ENCODE measurements around the gene MAP4K4.

The MAP4K4 gene

DNA sequence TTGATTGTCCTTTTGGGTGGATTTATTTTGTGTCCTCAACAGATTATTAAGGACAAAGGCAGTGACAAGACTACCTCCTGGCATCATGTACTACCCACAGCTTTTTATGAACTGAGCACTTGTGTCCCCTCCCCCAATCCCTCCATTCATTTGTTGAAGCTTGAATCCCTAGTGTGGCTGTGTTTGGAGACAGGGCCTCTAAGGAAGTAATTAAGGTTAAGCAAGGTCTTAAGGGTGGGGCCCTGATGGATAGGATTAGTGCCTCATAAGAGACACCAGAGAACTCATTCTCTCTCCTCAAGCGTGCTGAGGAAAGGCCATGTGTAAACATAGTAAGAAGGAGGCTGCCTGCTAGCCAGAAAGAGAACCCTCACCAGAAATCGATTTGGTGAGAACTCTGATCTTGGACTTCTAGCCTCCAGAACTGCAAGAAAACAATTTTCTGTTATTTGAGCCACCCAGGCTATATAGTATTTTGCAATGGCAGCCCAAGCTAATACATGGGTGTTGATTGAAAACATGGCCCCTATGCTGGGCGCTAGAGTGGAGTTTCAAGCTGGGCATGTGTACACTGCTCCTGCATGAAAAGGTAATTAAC lies 3.4 kb upstream of the MAP4K4 start:
- DNase-seq = no peak

DNA sequence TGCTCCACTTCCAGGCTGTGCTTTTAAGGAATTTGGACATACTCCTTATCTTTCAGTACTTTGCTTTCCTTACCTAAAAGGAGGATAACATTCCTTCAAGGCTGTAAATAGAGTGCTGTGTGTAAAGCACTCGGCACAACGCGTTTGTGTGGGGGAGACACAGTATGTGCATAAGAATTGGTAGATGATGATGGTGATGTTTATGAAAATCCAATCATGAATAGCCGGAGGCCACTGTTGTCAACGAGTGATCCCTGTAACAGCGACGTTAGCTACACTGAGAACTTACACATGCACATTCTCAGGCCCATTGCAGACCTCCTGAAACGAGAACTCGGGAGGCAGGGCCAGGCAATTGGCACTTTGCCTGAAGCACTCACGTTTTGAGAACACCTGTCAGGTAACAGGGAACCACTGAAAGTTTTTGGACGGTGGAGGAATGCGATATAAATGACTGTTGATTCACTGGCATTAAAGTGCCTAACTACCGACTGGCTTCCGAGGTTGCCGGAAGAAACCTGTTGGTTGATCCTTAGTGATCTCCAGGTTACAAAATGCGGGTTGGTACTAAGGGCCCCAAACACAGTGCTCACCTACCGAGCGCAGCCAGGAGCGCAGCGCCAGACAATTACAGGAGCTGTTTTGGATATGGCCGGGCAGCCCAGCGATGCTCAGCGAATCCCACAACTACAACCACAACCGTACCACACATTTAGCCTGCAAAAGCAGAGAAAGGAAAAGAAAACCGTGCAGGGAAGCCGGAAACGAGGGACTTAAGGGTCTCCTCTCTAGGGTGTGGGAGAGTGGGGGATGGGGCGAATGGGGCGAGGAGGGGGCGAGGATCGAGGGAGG lies 1.0 kb upstream of the MAP4K4 start:
- peak; percentile 20 for DNase-seq

DNA sequence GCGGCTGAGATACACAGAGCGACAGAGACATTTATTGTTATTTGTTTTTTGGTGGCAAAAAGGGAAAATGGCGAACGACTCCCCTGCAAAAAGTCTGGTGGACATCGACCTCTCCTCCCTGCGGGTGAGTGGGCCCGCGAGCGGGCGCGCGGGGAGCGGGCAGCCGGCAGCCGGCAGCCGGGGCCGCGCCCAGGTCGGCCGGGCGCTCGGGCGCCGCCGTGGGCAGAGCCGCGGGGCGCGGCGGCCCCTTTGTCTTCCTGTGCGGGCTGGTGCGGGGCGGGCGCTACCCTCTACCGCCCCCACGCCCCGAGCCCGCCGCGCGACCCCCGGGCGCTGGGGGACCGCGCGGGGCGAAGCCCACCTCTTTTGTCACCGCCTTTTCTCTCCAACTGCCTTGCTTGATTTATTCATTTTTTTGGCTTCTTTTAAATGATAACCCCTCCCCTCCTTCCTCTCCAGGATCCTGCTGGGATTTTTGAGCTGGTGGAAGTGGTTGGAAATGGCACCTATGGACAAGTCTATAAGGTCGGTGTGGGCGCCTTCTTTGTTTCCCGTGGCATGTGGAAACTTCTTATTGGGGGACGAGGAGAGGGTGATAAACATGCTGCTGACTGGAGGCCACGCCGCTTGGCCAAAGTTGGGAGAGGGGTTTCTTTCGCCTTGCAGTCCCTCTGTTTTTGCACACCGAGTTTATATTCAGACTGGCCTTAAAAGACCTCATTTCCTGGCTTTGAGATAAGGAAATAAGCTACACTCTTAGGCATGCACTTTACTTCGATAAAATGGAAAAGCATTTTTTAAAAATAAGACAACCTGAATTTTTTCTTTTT lies 722 bp downstream of the MAP4K4 start:
- DNase-seq = peak; percentile 15

DNA sequence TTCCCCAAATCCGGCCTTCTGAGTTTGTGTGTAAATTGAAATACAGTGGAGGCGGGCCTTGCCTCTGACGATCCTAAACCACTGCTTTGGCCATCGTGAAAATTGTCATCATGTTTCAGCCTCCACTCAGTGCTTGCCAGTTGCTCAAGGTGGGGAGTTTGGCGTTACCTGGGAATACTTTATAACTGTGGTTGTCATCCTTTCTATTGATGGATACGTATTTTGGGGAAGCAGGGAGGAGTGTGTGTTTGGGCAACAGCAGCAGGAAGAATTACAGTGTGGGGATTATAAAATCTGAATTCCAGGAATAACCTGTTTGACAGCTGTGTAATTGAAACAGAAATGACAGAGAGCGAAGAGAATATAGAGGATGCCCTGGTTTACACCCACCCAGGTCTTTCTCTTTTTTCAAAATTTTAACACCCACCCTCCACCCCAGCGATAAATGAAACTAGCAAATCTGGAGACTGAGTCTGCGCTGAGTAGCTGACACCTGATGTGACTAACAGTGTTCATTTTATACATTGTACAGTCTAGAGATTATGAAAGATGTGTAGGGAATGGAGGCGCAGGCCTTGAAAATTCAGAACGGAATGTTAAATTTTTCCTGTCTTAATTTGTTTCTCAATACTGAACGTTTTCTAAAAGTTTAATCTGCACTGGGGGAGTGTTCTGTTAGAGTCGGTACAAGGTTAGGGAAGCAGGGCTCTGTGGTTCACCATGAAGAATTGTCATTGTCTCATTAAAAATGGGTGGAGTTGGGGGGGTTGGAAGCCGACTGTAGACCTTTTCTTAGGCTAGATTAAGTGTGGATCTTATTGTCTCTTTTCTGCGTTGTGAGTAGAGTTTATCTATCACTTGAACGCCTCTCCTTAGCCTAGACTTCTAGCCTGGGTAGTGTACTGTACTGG lies 1.6 kb downstream of the MAP4K4 start:
- no peak for DNase-seq

DNA sequence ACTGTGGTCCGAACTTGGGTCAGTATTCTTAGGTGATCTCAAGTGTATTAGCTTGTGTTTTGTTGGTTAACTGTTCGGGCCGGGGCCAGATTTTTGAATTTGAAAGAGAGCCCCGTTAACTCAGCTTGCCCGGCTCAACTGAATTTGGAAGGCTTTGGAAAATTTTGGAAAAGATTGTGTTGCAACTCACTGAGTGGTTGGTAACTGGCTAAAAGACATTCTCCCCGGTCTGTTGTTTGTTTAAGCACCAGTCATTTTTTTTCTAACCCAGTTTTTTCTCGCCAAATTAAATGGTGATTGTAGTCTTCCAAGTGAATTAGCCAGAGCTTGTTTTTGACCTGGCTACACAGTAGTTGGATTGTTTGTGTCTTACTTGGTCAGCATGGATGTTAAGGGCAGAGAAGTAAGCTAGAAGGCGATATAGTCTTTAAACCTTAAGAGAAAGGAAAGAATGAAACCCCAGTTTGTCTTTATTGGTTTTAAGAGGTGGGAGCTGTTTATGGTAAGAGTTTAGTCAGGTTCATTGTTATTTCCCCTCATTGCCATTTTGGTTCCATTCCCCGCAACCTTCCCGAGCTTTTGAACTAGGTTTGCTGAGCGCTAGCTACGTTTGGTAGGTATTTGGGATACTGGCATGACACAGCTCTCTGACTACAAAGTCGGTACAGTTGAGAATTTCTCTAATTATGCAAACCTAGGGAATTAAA lies 2.4 kb downstream of the MAP4K4 start:
- DNase-seq = no peak

DNA sequence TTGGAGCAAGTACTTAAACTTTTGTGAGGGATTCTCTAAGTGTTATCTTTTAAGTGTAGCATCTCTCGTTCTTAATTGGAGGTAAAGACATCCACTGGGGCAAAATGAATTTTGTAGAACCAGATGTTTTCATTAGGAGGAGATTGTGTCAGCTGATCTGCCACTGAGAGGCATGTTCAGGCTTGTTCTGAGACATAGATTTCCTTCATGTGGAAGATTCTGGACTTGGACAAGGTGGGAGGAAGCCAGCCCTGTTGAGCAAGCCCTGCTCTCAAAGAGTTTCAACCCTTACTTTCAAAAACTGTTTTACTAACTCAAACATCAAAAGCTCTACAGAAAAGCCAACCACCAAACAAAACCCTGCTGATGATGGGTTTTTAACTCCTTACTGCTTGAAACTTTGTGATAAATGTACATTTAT lies 6.5 kb downstream of the MAP4K4 start:
- DNase-seq = no peak

DNA sequence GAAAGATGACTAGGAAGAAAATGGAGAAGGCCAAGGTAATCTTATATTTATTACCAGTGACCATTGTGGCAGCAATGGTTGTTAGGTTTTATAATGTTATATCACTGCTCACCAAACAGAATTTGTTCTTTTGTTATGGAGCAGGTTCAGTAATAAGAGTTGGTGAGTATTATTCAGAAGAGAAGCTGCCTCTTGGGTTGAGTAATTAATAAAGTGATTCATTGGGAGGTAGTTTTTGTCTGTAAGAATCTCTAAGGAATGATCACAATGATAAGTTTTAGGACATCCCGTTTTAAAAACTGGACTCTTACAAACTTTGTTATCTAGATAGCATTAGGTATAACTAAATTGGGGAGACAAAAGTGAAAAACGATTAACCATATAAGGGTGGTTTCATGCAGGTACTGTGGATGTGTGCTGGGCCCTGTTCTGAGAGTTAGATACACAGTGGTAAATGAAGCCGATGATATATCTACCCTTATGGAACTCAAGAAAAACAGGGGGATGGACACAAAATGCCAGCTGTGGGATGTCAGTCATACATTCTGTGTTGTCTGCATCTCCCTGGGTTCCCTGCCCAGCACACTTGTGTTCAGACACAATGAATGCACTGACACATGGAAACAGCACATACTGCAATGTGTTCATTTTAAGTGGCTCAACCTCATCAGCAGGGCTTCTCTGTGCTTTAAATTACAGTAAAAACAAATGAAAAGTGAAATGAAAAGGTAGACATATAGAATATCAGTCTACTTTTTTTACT lies 7.5 kb downstream of the MAP4K4 start:
- no peak for DNase-seq

DNA sequence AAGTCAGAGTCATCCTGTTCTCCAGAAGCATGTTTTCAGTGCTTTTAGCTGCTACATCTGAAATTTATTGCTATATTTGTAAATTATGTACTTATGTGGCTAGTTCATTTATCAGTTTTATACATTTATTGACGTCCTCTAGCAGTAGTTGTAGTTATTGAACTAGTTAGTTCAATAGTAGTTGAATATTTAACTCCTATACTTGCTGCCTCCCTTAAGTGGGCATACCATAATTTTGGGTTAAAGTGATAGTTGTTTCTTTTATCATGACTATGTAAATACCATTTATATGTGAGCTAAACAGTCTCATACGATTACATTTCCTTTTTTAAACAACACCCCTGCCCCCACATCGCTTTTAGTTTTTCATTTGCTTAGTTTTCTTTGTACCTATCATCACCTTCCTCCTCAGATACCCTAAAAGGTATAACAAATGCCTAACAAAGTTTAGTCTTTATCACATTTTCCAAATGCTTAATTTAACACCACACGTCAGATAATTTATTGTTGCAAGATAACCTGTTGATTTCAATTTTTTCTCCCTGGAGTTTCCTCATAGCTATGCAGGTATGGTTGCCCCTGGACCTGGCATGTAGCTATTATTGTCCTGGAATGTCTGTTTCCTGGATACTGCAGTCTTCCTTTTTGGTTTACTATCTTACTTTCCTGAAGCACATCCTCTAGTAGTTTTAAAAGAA lies 8.8 kb downstream of the MAP4K4 start:
- DNase-seq = no peak

DNA sequence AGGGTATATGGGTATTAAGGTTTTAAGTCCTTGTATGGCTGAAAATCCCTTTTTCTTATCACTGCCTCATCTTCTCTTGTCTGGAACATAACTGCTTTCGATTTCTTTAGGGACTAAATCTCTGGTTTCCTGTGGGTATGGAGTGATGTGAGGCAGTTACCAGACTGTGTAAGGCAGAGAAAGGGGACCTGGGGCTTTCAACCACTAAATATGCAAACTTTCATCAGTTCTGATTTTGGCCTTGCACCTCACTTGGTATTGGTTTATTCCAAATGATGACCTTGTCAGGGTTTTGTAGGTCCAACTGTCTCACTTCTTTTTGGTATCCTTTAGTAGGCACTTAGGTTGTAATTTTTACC lies 9.3 kb downstream of the MAP4K4 start:
- DNase-seq = no peak

DNA sequence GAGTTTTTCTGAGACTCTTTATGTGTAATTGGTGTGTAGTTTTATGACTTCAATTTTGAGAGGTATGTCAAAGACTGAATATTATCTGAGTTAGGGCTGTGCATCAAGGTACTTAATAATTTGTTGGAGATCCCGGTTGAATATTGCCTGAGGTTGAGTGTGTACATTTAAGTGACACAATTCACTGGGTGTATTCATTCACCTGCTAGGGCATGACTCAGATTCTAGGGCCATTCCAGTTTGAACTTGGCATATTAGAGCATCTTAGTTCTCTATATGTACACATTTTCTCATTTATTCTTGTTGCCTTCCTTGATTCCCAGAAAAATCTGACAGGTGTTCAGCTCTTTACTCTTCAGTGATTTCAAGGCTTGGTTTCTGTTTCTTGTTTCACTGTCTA lies 12.5 kb downstream of the MAP4K4 start:
- DNase-seq = no peak

DNA sequence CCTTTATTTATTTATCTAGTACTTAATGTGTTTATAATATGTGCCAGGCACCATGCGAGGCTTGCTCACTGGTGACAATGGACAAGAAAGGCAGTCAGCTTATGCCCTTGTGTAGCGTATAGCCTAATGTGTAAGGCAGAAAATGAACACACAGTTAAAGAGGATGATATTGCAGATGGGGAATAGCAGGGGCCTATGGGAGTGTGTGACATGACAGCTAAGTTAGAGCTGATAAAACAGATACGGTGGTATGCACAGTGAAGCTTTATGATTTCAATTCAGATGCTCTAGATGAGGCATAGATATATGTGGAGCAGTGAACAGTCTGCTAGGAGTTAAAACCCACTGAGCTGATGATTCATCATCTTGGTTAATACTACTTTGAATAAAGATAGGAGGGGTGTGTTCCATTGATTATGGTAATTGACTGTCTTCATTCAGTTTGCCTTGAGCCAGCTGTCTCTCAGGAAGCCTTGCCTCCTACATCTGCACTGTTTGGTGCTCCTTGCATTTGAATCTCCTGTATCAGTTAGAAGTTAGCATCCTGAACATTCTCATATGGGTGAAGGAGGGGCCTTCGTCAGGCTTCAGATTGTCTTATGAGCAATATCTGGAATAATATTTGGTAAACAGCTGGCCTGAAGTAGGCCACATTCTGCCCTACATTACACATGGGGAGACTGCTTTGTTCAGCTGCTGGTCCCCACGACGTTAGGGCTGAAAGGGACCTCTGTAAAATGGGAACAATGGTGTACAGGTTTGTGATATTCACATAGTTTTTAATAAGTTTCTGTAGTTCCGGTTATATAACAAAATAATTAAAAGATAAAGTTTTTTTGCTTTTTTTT lies 13.2 kb downstream of the MAP4K4 start:
- no peak for DNase-seq

DNA sequence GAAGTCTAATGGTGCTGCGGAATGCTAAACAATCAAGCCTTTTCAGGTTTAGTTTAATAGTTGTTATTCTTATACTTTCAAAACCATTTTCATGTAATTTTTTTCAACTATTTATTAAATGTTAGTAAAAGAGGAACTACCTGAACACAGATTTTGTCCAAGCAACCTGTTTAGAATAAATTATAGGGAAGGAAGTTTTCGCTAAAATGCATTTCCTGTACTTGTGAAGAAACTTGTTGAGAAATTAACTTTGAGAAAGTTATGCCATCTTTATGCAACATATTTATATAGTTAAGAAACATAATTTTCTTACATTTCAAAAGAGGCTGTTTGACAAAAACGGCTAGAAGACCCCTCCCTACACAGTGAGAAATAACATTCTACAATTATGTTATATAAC lies 16.6 kb downstream of the MAP4K4 start:
- no peak for DNase-seq

DNA sequence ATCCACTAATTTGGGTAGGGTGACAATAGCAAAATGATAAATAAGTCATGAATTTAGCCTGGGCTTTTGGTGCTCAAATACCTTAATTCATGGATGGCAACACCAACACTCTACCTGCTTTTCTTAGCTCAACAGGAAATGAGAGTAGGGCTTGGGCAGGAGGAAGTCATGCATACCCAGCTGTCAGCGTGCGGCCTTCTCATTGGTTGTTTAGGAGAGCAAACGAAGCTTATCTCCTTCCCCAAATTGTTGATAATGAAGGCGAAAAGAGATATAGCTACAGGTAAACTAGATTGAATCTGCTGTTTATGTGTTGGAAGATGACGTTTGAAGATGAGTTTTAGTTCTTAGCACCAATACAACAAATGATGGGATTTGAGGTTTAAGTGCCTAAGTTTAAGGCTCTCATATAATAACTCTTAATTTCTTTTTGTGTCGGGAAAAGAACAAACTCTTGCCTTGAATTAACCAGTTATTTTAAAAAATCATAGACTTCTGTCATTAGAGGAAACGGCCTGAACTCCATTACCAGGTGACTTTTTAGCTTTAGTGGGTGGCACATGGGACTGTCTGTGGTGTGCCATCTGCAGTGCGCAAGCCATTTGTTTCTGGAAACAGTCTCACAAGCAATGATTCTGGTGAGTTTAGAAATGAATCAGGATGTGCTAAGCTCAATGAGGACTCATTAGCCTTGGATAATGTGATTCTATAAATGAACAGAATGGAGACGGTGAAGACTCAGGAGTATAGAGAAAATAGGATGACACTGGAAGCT lies 19.8 kb downstream of the MAP4K4 start:
- no peak for DNase-seq

DNA sequence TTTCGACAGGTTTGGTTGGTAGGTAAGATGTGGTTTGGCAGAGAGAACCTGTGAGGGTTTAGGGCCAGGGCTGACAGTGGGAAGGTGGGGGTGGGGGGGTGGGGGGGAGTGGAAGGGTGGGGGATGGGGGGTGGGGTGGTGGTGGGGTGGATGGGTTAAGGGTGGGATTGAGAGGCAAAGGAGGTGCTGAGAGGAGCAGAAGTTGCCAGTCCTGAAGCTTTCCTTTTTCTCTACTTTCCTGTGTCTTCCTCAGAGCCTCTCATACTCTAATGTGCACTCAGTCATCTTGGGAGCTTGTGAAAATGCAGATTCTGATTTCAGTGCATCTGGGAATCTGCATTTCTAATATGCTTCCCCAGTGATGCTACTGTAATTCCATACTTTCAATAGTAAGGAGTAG lies 21.0 kb downstream of the MAP4K4 start:
- no peak for DNase-seq

DNA sequence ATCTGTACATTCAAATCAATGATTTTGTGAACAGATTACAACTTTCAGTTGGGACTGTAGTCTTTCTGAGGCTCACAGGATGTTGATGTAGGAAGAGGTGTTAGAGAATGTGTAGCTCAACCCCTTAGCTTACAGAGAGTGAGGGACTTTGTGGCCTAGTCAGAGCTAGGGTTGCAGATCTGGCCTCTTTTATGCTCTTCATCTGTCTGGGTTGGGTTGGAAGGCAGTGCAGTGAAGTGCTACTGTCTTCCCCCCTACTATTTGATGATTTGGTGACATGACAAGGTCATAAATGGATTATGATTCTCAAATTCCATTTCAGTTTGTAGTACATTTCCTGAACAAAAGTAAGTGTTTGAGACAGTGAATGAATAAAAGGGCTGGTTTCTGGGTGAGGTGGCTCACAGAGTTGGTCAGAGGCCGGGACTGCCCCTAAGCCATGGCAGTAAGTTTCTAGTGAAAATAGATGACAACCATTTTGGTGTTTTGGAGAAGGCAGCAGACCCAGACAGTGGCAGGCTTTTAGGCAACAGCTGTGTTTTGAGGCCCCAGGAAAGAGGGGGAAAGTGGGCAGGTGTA lies 21.6 kb downstream of the MAP4K4 start:
- no peak for DNase-seq

DNA sequence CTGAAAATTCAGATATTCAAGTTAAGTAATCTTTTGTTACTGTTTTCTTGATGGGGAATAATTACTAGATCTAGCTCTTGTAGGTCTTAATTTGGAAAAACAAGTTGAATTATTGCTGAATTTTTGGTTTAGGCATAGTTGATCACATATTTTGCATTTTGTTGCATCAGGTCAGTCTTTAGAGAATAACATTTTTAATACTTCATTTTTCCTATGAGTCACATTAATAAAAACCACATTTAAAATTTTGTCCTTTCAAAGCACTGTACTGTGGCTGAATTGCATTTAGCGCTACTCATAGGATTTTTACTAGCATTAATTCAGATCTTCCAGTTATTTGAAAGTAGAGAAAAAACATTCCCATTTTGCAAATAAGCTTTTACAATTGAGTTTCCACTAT lies 23.2 kb downstream of the MAP4K4 start:
- no peak for DNase-seq

DNA sequence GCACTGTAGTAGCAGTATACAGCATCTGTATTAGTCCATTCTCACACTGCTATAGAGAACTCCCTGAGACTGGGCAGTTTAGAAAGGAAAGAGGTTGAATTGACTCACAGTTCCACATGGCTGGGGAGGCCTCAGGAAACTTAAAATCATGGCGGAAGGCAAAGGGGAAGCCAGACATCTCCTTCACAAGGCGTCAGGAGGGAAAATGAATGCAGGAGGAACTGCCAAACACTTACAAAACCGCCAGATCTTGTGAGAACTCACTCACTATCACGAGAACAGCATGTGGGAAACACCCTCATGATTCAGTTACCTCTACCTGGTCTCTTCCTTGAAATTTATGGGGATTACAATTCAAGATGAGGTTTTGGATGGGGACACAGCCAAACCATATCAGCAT lies 25.4 kb downstream of the MAP4K4 start:
- DNase-seq = no peak

DNA sequence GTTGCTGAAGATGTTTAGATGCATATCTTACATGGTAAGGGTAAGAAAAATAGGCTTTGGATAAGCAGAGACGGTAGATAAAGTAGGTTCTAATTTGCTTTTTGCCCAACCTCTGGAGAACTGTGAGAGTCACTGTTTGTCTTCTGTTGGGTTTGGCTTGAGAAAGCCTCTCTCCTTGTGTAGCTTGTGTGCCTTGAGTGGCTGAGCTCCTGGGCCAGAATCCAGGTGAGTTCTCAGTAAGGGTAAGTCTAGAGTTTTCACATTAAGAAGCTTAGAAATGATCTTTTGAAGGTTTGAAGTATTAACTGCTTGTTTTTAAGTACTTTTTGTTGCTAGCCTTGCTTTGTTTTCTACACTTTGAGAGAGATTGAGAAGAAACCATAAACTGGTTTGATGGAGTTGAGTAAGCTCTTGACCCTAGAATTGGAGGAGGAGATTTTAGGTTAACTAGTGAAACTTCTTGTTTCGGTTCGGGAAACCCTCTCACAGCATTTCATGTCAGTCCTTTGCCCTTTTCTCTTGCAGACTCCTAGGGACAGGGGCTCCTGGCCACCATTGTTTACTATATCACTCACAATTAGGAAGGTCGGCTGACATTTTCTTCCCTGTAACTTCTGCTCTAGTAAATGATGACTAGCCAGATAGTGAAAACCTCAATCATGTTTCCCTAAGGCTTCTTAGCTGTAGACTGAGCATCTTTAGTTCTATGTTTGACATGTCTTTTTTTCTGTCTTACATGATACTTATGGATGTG lies 26.0 kb downstream of the MAP4K4 start:
- DNase-seq = no peak

All from NCI-H2029 treated with DMSO at 0.1 percent for 48 hours (cell line).